ENCODE data around the gene SEPTIN1.

GRCh38 chr16:30430428-30430970 lies 48.1 kb upstream of the SEPTIN1 start:
- no peak for TF ChIP-seq POLR2A (IDR thresholded peaks at IDR 0.05; ENCODE audit: low read length)
- TF ChIP-seq GATA1 (IDR thresholded peaks at IDR 0.05; ENCODE audit: low read depth, low read length) = no peak

Measured in erythroblast (primary cell).